ENCODE data around the gene VPS13A. TPM values are rescaled to one million over a fixed set of nuclear protein-coding genes. Genes with fewer than 3 reads are reported as not detected.

The VPS13A gene
- total and polyA plus RNA-seq, 10 of the 15 experiments (the other 5 are each of a cell fraction or from before 2014, with no cell fraction given), result 10.0 to 35.2 (median 21.1) TPM

DNA sequence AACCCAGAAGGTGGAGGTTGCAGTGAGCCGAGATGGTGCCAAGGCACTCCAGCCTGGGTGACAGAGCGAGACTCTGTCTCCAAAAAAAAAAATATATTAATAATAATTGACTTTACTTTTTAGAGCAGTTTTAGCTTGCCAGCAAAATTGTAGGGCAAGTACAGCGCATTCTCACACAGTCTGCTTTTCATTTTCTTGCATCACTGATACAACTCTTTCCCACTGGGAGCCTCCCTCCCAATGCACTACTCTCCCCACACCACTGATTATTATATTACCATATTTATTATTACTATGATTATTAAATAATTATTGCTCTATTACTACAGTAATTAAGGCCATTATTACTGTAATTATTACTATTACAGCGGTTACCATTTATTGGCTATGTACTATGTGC lies 257.9 kb downstream of the VPS13A start:
- ATAC-seq, result no peak
- H3K4me1 ChIP-seq (ENCODE audit: control insufficient read depth, insufficient read depth, low read length), result no peaks in the 10 kb centered on the region
- H3K27me3 ChIP-seq (replicated peaks in 1 of 2; ENCODE audit: control insufficient read depth in 2 of 2, insufficient read depth in 2 of 2, low read length in 1 of 2), result no peaks in the 10 kb centered on the region
- ChIA-PET CTCF (interaction anchor here (0.7 to 3.7 kb wide), 3 partner anchors 20 to 407 kb away, joined by 3 to 42 read pairs (median 3); no protein-coding TSS in a partner anchor), SMC1A (ENCODE audit: uncharacterized antibody, unreplicated experiment) (interaction anchor here (2.0 kb wide), 1 partner anchor 22 kb away, joined by 14 read pairs; no protein-coding TSS in a partner anchor), RAD21 (ENCODE audit: unreplicated experiment) (interaction anchor here (0.6 to 2.0 kb wide), 2 partner anchors 371 to 686 kb away, joined by 3 to 6 read pairs; no protein-coding TSS in a partner anchor), POLR2A (no interaction called here)
- no peaks in the 10 kb centered on the region for H3K9me3 ChIP-seq (replicated peaks; ENCODE audit: control insufficient read depth, insufficient read depth, low read length)
- FAIRE-seq, result no peak
- H3K36me3 ChIP-seq (ENCODE audit: control insufficient read depth in 2 of 2, insufficient read depth in 2 of 2, low read length in 1 of 2), result no peaks in the 10 kb centered on the region
- no TSS peak for BruUV-seq (replicated peaks)
- H3K79me2 ChIP-seq (ENCODE audit: control insufficient read depth, insufficient read depth, low read length), result no peaks in the 10 kb centered on the region
- no peak overlapping the region for H2AFZ ChIP-seq (ENCODE audit: control insufficient read depth, low read depth, low read length)
- no peaks in the 10 kb centered on the region for H4K20me1 ChIP-seq (ENCODE audit: control insufficient read depth, insufficient read depth)
- H3K4me2 ChIP-seq (ENCODE audit: control insufficient read depth, insufficient read depth), result no peak overlapping the region
- H3K27ac ChIP-seq (ENCODE audit: control insufficient read depth, insufficient read depth), result no peak overlapping the region
- no peak overlapping the region for H3K4me3 ChIP-seq
- WGBS (ENCODE audit: insufficient coverage, insufficient replicate concordance, low lambda C conversion rate, missing lambda C conversion rate), result 48% methylated on average over 4 of the region's 4 CpGs
- no peak for DNase-seq (ENCODE audit: low read depth, low spot score)
- H3K9ac ChIP-seq (ENCODE audit: control insufficient read depth, insufficient read depth, low read length), result no peak overlapping the region
- intact Hi-C loops (cut with micrococcal nuclease; ENCODE audit: unreplicated experiment), result no loop called here
- in situ Hi-C loops (cut with MboI), result no loop called here
- no peak for TF ChIP-seq POU2F2 (IDR thresholded peaks at IDR 0.05; ENCODE audit: borderline replicate concordance, low read depth, low read length)
- TF ChIP-seq FOXM1 (IDR thresholded peaks at IDR 0.05; ENCODE audit: low read depth, low read length), result no peak
- no peak for TF ChIP-seq KAT2A (conservative IDR thresholded peaks at IDR 0.05; ENCODE audit: control insufficient read depth, low read depth, low read length)
- TF ChIP-seq, protein P1, sequence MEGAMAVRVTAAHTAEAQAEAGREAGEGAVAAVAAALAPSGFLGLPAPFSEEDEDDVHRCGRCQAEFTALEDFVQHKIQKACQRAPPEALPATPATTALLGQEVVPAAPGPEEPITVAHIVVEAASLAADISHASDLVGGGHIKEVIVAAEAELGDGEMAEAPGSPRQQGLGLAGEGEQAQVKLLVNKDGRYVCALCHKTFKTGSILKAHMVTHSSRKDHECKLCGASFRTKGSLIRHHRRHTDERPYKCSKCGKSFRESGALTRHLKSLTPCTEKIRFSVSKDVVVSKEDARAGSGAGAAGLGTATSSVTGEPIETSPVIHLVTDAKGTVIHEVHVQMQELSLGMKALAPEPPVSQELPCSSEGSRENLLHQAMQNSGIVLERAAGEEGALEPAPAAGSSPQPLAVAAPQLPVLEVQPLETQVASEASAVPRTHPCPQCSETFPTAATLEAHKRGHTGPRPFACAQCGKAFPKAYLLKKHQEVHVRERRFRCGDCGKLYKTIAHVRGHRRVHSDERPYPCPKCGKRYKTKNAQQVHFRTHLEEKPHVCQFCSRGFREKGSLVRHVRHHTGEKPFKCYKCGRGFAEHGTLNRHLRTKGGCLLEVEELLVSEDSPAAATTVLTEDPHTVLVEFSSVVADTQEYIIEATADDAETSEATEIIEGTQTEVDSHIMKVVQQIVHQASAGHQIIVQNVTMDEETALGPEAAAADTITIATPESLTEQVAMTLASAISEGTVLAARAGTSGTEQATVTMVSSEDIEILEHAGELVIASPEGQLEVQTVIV (IDR thresholded peaks at IDR 0.05; ENCODE audit: borderline replicate concordance, partially characterized antibody), result no peak
- TF ChIP-seq STAT1 (conservative IDR thresholded peaks at IDR 0.05), result no peak
- TF ChIP-seq ZNF384 (IDR thresholded peaks at IDR 0.05; ENCODE audit: borderline replicate concordance, low read depth, low read length), result no peak
- TF ChIP-seq SPI1 (IDR thresholded peaks at IDR 0.05; ENCODE audit: borderline replicate concordance, insufficient read depth, low read depth, low read length), result no peak
- TF ChIP-seq, protein P2, sequence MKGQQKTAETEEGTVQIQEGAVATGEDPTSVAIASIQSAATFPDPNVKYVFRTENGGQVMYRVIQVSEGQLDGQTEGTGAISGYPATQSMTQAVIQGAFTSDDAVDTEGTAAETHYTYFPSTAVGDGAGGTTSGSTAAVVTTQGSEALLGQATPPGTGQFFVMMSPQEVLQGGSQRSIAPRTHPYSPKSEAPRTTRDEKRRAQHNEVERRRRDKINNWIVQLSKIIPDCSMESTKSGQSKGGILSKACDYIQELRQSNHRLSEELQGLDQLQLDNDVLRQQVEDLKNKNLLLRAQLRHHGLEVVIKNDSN (IDR thresholded peaks at IDR 0.05; ENCODE audit: borderline replicate concordance, extremely low read length, insufficient read depth, low read depth, low read length), result no peak
- no peak for TF ChIP-seq PAX8 (IDR thresholded peaks at IDR 0.05)
- TF ChIP-seq RELA (IDR thresholded peaks at IDR 0.05; ENCODE audit: borderline replicate concordance, partially characterized antibody), result no peak
